Tongue (tissue), 2 donors: Measurements from ENCODE around the gene TLR7. TPM values are rescaled to one million over a fixed set of nuclear protein-coding genes. Genes with fewer than 3 reads are reported as not detected.

ENCODE experiments used
- DNase-seq: peaks from one replicate; pipeline ENCODE4 v3.0.0-alpha.2; 2015
- total RNA-seq: library from RNA; depleted of rRNA; stranded (reverse); fragments of >200 nt; gene quantifications from one replicate; pipeline ENCODE4 v1.2.3, GENCODE V29; 2014

TLR7 gene
- total RNA-seq, 1 donor from 2014 or later = 1.2 TPM

DNA sequence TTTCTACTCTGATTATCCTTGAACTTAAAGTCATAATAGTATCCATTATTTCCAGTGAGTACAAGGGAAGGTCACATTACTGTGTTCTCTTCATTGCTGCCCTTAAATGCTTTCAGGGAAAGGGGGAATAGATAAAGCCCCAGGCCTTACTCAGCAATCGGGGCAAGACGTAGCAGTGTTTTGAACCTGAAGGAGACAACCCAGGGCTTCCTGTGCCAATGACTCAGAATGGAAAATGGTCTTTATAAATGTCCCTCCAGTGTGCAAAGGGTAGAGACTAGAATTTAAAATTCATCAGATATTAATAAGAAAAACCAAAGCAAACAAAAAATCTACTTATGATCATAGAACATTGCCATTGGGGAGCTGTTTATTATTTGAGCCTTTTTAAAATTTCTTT is 63.3 kb downstream of the TLR7 start:
- DNase-seq = no peak

DNA sequence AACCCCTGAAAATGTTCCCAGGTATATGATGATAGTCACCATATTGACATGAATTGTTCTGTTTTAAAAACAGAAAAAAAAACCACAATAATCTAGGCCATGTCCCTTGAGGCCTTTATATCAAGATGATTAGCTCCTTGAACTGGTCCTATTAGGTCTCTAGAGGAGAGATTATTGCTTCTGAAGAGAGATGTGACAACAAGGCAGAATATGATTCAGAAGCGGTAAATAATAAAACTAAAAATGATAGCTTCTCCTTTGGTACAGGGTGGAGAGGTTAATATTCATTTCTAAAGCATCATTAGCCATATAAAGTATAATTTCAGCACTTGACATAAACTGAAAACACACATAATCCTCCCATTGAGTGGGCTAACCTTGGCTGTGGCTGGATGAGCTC is 65.4 kb downstream of the TLR7 start:
- no peak for DNase-seq

DNA sequence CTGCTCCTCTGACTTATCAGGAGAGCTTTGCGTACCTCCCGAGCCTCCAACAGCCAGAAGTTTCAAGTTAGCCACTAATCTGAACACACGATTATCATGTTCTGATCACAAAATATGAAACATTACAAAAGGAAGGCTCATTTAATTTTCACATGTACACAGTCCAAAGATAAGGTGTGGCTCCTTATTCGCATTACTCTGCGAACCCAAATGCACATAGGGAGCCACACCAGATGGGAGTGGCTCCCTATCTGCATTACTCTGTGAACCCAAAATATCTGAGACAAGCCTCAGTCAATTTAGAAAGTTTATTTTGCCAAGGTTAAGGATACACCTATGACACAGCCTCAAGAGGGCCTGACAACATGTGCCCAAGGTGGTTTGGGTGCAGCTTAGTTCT is 68.0 kb downstream of the TLR7 start:
- DNase-seq = no peak

- no peak for DNase-seq
Measured at GRCh38 chrX:12936947-12937346, 70.1 kb downstream of the TLR7 start.

Other genes with a start within 250 kb of the TLR7 start
- gene PRPS2, start 75.7 kb upstream of the TLR7 start, total RNA-seq = 15.5 TPM
- not detected for gene TLR8, start 39.5 kb downstream of the TLR7 start, total RNA-seq
- gene TMSB4X, start 108.0 kb downstream of the TLR7 start, total RNA-seq = 804 TPM
- not detected for gene FAM9C, start 177.5 kb downstream of the TLR7 start, total RNA-seq